H9 (cell line): ENCODE results near the gene PLCL1. TPM values are rescaled to one million over a fixed set of nuclear protein-coding genes. Genes with fewer than 3 reads are reported as not detected.

ENCODE experiments used
- DNase-seq: peaks from one replicate; pipeline ENCODE4 v3.0.0-alpha.2; 2017
- H2AFZ ChIP-seq: one replicate; pipeline ENCODE4 v1.6.1; 2013; ENCODE audit warnings: mild to moderate bottlenecking, low read length, control low read depth, moderate library complexity
- H2AK5ac ChIP-seq: 2 replicates; pipeline ENCODE4 v1.6.1; 2013; ENCODE audit warnings: low read length, control low read depth, mixed read lengths; ENCODE audit not compliant: insufficient read length
- H2BK120ac ChIP-seq: one replicate; pipeline ENCODE4 v1.6.1; 2013; ENCODE audit warnings: low read depth, mild to moderate bottlenecking, low read length, control low read depth, inconsistent platforms; ENCODE audit not compliant: poor library complexity, severe bottlenecking
- H2BK12ac ChIP-seq: 2 replicates; pipeline ENCODE4 v1.6.1; 2013; ENCODE audit warnings: low read length, control low read depth, mixed read lengths, low read depth; ENCODE audit not compliant: insufficient read length
- H2BK15ac ChIP-seq: 2 replicates; pipeline ENCODE4 v1.6.1; 2013; ENCODE audit warnings: low read depth, low read length, control low read depth
- H2BK20ac ChIP-seq: one replicate; pipeline ENCODE4 v1.6.1; 2013; ENCODE audit warnings: low read depth, mild to moderate bottlenecking, low read length, control low read depth, inconsistent platforms; ENCODE audit not compliant: poor library complexity, severe bottlenecking
- H2BK5ac ChIP-seq: 2 replicates; pipeline ENCODE4 v1.6.1; 2013; ENCODE audit warnings: low read length, control low read depth, mixed read lengths; ENCODE audit not compliant: insufficient read length
- H3K14ac ChIP-seq: 2 replicates; pipeline ENCODE4 v1.6.1; 2013; ENCODE audit warnings: low read length, control low read depth; ENCODE audit not compliant: insufficient read depth
- H3K18ac ChIP-seq: 2 replicates; pipeline ENCODE4 v1.6.1; 2013; ENCODE audit warnings: low read depth, mild to moderate bottlenecking, mixed read lengths, low read length, control low read depth; ENCODE audit not compliant: insufficient read length
- H3K23ac ChIP-seq: 2 replicates; pipeline ENCODE4 v1.6.1; 2013; ENCODE audit warnings: low read length, control low read depth, mixed read lengths, low read depth; ENCODE audit not compliant: insufficient read length
- H3K23me2 ChIP-seq: 2 replicates; pipeline ENCODE4 v1.6.1; 2013; ENCODE audit warnings: low read depth, mild to moderate bottlenecking, mixed read lengths, low read length, control low read depth; ENCODE audit not compliant: insufficient read length, poor library complexity, severe bottlenecking
- H3K27ac ChIP-seq: 2 replicates; pipeline ENCODE4 v1.5.1; 2013; ENCODE audit warnings: low read length, control low read depth, mixed read lengths, low read depth; ENCODE audit not compliant: insufficient read length
- H3K27me3 ChIP-seq: 2 replicates; pipeline ENCODE4 v1.6.1; 2013; ENCODE audit warnings: low read length, control low read depth, inconsistent platforms; ENCODE audit not compliant: insufficient read depth
- H3K4ac ChIP-seq: 2 replicates; pipeline ENCODE4 v1.6.1; 2013; ENCODE audit warnings: low read depth, mild to moderate bottlenecking, control low read depth, inconsistent platforms, low read length, moderate library complexity
- H3K4me1 ChIP-seq: 2 replicates; pipeline ENCODE4 v1.6.1; 2013; ENCODE audit warnings: low read length, control low read depth, inconsistent platforms; ENCODE audit not compliant: insufficient read depth
- H3K4me2 ChIP-seq: 2 replicates; pipeline ENCODE4 v1.6.1; 2013; ENCODE audit warnings: low read length, control low read depth, mixed read lengths; ENCODE audit not compliant: insufficient read length, insufficient read depth
- H3K56ac ChIP-seq: 2 replicates; pipeline ENCODE4 v1.6.1; 2013; ENCODE audit warnings: low read depth, mild to moderate bottlenecking, mixed read lengths, low read length, control low read depth; ENCODE audit not compliant: insufficient read length
- H3K79me1 ChIP-seq: 2 replicates; pipeline ENCODE4 v1.6.1; 2013; ENCODE audit warnings: low read depth, mild to moderate bottlenecking, moderate library complexity, low read length, control low read depth, inconsistent platforms; ENCODE audit not compliant: insufficient read depth, poor library complexity, severe bottlenecking
- H3K79me2 ChIP-seq: 2 replicates; pipeline ENCODE4 v1.6.1; 2013; ENCODE audit warnings: low read length, control low read depth, inconsistent platforms; ENCODE audit not compliant: insufficient read depth
- H3K9ac ChIP-seq: 2 replicates; pipeline ENCODE4 v1.6.1; 2013; ENCODE audit warnings: low read length, control low read depth, mixed read lengths; ENCODE audit not compliant: insufficient read length; ENCODE audit errors: extremely low read depth
- H3K9me3 ChIP-seq: one replicate; pipeline ENCODE4 v1.6.1; 2013; ENCODE audit warnings: low read depth, low read length, inconsistent platforms; ENCODE audit not compliant: control insufficient read depth
- H3T11ph ChIP-seq: one replicate; pipeline ENCODE4 v1.6.1; 2013; ENCODE audit warnings: mild to moderate bottlenecking, low read length, control low read depth, inconsistent platforms
- H4K20me1 ChIP-seq: one replicate; pipeline ENCODE4 v1.6.1; 2013; ENCODE audit not compliant: control insufficient read depth, insufficient read length, insufficient read depth
- H4K5ac ChIP-seq: 2 replicates; pipeline ENCODE4 v1.6.1; 2013; ENCODE audit warnings: low read depth, mild to moderate bottlenecking, mixed read lengths, low read length, control low read depth; ENCODE audit not compliant: insufficient read length
- H4K8ac ChIP-seq: replicated peaks from 2 replicates; pipeline ENCODE4 v1.6.1; 2013; ENCODE audit warnings: low read length, control low read depth, mixed read lengths, low read depth; ENCODE audit not compliant: insufficient read length
- H4K91ac ChIP-seq: 2 replicates; pipeline ENCODE4 v1.6.1; 2013; ENCODE audit warnings: low read depth, mild to moderate bottlenecking, moderate library complexity, mixed read lengths, low read length, control low read depth; ENCODE audit not compliant: insufficient read length
- H3K27ac Mint-ChIP-seq, 3 experiments: 2 replicates in 2 of 3; 3 replicates in 1 of 3; pipeline ENCODE4 v1.8.0; 2020 to 2021; ENCODE audit warnings: mixed read lengths in 3 of 3, mild to moderate bottlenecking in 1 of 3, moderate library complexity in 1 of 3
- H3K27me3 Mint-ChIP-seq: 2 replicates; pipeline ENCODE4 v1.8.0; 2021; ENCODE audit warnings: low read depth, mild to moderate bottlenecking, moderate library complexity, mixed read lengths
- H3K36me3 Mint-ChIP-seq, 3 experiments: 2 replicates in 2 of 3; 3 replicates in 1 of 3; pipeline ENCODE4 v1.8.0; 2020 to 2021; ENCODE audit warnings: low read depth in 3 of 3, mixed read lengths in 3 of 3; ENCODE audit not compliant: insufficient read depth in 1 of 3
- H3K4me1 Mint-ChIP-seq, 2 experiments: 2 replicates each; pipeline ENCODE4 v1.8.0; 2020; ENCODE audit warnings: mixed read lengths in 2 of 2
- H3K4me3 Mint-ChIP-seq, 2 experiments: 2 replicates in 1 of 2; 3 replicates in 1 of 2; pipeline ENCODE4 v1.8.0; 2020 to 2021; ENCODE audit warnings: mild to moderate bottlenecking in 2 of 2, mixed read lengths in 2 of 2, moderate library complexity in 1 of 2
- H3K9me3 Mint-ChIP-seq, 2 experiments: 2 replicates in 1 of 2; 3 replicates in 1 of 2; pipeline ENCODE4 v1.8.0; 2020; ENCODE audit warnings: mild to moderate bottlenecking in 2 of 2, mixed read lengths in 2 of 2, moderate library complexity in 1 of 2
- WGBS: extraction: QIAGEN DNeasy Blood & Tissue Kit; methylation state at CpG from one replicate; pipeline ENCODE4 v1.1.7; 2013; ENCODE audit warnings: missing lambda C conversion rate, low lambda C conversion rate, mixed read lengths; ENCODE audit not compliant: insufficient read length; ENCODE audit errors: extremely low coverage; 5-methylcytosine and 5-hydroxymethylcytosine counted together
- total RNA-seq: library from RNA; stranded (reverse); gene quantifications from 2 replicates; pipeline ENCODE4 v1.2.1, GENCODE V29; 2021
- TF ChIP-seq, protein P1 (sequence below): fragments of 200-600 bp; sonication (generic); conservative IDR thresholded peaks from 3 replicates; pipeline ENCODE4 v1.8.0; 2021; ENCODE audit warnings: antibody characterized with exemption, mild to moderate bottlenecking

PLCL1 gene
- total RNA-seq, 1 experiment from 2014 or later: 0.04 TPM

DNA sequence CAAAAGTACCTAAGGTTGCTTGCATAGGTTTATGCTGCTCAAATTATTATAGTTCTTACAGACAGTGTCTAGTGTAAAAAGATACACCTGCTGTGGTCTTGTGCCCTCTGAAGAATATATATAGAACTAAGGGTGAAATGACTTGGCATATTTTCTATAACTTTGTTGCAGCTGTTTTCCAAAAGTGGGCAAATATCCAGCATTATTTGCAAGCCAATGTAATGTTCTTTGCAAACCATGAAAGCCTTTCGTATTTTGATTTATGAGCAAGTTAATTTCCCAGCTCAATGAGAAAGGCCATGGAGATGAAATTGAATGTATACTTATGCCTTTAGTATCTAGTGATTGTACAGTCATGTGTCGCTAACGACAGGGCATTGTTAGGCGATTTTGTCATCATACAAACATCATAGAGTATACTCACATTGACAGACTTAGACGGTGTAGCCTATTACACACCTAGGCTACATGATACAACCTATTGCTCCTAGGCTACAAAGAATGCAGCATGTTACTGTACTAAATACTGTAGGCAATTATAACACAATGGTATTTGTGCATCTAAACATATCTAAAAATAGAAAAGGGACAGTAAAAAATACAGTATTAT, 116.3 kb downstream of the PLCL1 start:
- Histone ChIP-seq H4K91ac (no peak overlapping the region), H3T11ph (no peak overlapping the region), H3K9ac (no peak overlapping the region), H4K5ac (no peak overlapping the region), H3K27me3 (no peaks in the 10 kb centered on the region), H2BK20ac (no peak overlapping the region), H3K23ac (no peak overlapping the region), H2AK5ac (no peak overlapping the region), H4K8ac (no peak overlapping the region), H2AFZ (no peak overlapping the region), H3K4me2 (no peak overlapping the region), H3K4ac (no peak overlapping the region), H3K23me2 (no peaks in the 10 kb centered on the region), H2BK5ac (no peak overlapping the region), H3K9me3 (no peaks in the 10 kb centered on the region), H2BK12ac (no peak overlapping the region), H3K79me1 (no peaks in the 10 kb centered on the region), H3K4me1 (no peaks in the 10 kb centered on the region), H3K18ac (no peak overlapping the region), H3K56ac (no peak overlapping the region), H2BK120ac (no peak overlapping the region), H3K79me2 (no peaks in the 10 kb centered on the region), H3K14ac (no peak overlapping the region), H4K20me1 (no peaks in the 10 kb centered on the region), H2BK15ac (no peak overlapping the region), H3K27ac (no peak overlapping the region)
- DNase-seq: no peak
- Mint-ChIP-seq H3K27me3 (peaks cover 3% of the 10 kb centered on the region; the same call in 1 of the 2 replicates), H3K27ac (no peak overlapping the region), H3K9me3 (peaks cover 3 to 7% of the 10 kb centered on the region in 2 experiments; a peak in 4 of 5 replicates), H3K4me3 (no peak overlapping the region), H3K4me1 (no peaks in the 10 kb centered on the region), H3K36me3 (peaks cover 0 to 2% (median 0%) of the 10 kb centered on the region in 3 experiments; a peak in 4 of 7 replicates)
- TF ChIP-seq, protein P1, sequence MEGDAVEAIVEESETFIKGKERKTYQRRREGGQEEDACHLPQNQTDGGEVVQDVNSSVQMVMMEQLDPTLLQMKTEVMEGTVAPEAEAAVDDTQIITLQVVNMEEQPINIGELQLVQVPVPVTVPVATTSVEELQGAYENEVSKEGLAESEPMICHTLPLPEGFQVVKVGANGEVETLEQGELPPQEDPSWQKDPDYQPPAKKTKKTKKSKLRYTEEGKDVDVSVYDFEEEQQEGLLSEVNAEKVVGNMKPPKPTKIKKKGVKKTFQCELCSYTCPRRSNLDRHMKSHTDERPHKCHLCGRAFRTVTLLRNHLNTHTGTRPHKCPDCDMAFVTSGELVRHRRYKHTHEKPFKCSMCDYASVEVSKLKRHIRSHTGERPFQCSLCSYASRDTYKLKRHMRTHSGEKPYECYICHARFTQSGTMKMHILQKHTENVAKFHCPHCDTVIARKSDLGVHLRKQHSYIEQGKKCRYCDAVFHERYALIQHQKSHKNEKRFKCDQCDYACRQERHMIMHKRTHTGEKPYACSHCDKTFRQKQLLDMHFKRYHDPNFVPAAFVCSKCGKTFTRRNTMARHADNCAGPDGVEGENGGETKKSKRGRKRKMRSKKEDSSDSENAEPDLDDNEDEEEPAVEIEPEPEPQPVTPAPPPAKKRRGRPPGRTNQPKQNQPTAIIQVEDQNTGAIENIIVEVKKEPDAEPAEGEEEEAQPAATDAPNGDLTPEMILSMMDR: no peak
- WGBS: no CpG with 5 or more reads among the region's 5 CpGs
